Posterior cingulate gyrus (tissue), 11 donors: ENCODE measurements around the gene KBTBD8.

ENCODE experiments used
- DNase-seq, 10 donors: peaks; one replicate each; pipeline versions ENCODE4 v3.0.0 to v3.0.0-alpha.2; 2020 to 2021; ENCODE audit warnings: mixed read lengths in 3 of 10
- intact Hi-C: fragments of 100-400 bp; cut with DNase I; formaldehyde crosslinking; loops from one replicate; pipeline ENCODE4 v1.15.1; 2023

The KBTBD8 gene

GRCh38 chr3:67031986-67032385 lies 33.9 kb downstream of the KBTBD8 start:
- intact Hi-C loops = no loop called here
- DNase-seq = no peak

DNA sequence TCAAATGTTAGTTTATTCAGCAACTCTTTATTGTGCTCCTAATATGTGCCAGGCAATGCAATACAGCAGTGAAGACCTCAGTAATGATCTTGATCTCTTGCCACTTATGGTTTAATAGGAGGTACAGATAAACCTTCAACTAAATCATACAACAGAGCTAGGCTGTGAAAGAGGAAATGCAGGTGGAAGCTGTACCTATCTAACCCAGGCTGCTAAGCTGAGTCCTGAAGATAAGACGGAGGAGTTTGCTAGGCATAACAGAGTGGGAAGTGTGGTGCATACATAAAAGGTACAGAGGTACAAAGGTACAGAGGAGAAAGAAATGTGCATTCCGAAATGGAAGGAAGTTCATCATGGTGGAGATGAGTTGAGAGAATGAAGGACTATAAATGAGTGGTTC lies 35.0 kb downstream of the KBTBD8 start:
- intact Hi-C loops = no loop called here

GRCh38 chr3:67034371-67034770 lies 36.3 kb downstream of the KBTBD8 start:
- intact Hi-C loops = no loop called here
- no peak for DNase-seq

More for the DNA sequence above, 35.0 kb downstream of the KBTBD8 start:
- no peak for DNase-seq

- intact Hi-C loops = no loop called here
- DNase-seq = no peak
Measured at GRCh38 chr3:67037615-67038014, 39.5 kb downstream of the KBTBD8 start.

GRCh38 chr3:67044295-67044694 lies 46.2 kb downstream of the KBTBD8 start:
- intact Hi-C loops = no loop called here

DNA sequence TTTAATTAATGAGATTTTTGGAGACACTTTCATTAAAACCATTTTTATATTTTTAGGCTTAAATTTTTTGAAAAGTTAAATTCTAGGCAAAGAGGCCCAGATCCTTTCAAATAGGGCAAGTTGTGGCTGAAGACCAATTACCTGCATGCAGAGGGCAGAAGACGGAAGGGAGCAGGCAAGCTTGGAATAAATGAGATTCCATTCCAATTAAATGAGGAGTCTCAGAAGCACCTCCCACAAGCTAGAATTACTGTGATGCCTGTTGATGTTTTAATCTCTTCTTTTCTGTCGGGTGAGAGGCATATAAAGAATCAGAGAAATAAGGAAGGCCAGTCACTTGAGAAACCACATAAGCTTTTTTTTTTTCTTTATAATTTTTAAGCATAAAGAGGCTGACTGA lies 46.8 kb downstream of the KBTBD8 start:
- no peak for DNase-seq
- intact Hi-C loops = no loop called here

More at GRCh38 chr3:67044295-67044694, 46.2 kb downstream of the KBTBD8 start:
- DNase-seq = no peak

DNA sequence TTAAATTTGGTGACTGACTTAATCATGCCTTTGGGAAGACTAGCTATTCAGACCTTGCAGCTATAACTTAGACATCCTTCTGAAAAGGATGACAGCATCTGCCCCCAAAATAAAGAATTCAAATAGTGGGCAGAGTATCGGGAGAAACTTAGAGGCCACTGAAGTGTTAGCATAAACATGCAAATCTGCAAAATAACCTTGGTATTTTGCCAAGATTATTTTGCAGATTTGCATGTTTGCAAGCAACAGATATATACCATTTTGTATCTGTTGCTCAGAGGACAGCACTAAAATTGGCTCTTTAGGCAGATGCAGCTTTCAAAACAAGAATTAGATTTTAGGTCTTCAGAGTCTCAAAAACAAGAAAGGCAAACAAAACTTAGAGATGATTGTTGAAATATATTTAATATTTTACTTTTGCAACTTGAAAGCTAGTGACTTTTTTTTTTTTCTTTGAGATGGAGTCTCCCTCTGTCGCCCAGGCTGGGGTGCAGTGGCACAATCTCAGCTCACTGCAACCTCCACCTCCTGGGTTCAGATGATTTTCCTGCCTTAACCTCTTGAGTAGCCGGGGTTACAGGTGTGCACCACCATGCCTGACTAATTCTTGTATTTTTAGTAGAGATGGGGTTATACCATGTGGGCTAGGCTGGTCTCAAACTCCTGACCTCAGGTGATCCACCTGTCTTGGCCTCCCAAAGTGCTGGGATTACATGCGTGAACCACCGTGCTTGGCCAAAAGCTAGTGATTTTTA lies 47.8 kb downstream of the KBTBD8 start:
- intact Hi-C loops = no loop called here
- no peak for DNase-seq

DNA sequence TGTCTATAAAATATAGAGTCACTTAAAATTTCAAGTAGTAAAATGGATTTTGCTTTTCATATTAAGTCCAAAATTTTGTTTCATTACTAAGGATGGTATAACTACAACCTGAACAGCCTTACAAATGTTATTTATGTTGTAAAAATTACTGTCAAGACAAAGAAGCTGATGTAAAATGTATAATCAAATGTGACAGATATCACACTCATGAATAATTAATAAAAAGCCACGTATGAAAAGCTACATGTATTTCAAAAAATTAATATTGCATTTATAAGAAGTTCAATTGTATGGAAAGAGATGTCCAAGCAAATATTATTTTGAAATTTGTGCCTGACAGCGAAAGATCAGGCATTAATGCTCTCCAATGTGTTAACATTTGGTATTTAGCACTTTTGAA lies 48.9 kb downstream of the KBTBD8 start:
- intact Hi-C loops = no loop called here
- no peak for DNase-seq

DNA sequence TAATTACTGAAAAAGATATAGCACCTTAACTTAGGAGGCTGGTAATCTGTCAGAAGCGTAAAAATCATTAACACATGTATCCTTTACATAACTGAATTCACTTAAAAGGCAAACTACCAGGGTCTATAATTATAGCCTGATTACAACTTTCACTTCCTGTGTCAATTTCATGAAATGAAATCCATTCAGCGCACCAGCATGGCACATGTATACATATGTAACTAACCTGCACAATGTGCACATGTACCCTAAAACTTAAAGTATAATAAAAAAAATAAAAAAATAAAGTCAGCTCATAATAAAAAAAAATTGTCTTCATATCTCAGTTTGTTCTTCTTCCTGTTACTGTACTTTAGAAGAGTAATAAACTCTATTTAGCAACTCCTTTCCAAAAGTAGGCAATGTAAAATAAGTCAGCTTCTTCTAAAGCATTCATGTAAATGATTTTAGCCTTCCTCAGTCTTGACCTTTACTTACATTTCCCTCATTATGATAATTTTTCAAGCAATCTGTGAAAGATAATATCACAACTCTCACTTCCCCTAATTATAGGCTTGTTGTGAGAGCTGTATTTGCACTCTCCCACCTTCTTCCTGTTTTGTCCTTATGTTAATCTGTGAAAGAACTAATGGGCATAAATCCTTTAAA lies 50.1 kb downstream of the KBTBD8 start:
- DNase-seq = no peak
- intact Hi-C loops = no loop called here

DNA sequence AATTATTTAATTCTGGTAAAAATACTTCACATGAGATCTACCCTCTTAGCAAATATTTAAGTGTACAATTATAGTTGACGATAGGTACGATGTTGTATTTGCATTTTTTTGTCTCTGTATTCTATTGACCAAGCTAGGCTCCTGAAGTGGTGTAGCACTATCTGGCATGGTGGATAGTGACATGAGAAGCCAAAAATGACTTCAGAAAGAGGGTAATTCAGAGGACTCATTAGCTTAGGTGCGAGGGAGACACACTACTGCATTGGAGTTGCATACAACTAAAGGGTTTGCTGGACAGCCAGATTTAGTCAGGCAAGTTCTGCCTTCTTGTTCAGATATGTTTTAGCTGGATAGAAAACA lies 50.6 kb downstream of the KBTBD8 start:
- intact Hi-C loops = no loop called here
- no peak for DNase-seq

- no peak for DNase-seq
- intact Hi-C loops = no loop called here
Measured at GRCh38 chr3:67059443-67059842, 61.3 kb downstream of the KBTBD8 start.
